Keratinocyte (primary cell): Measurements from ENCODE around the gene SPRY2.

Experiments
- EZH2 ChIP-seq: IDR thresholded peaks from one replicate; pipeline ENCODE4 v1.6.1; 2012; ENCODE audit warnings: inconsistent platforms, mild to moderate bottlenecking, low read length, moderate library complexity
- TF ChIP-seq, protein P1 (sequence below), 3 experiments: IDR thresholded peaks in 1 of 3; conservative IDR thresholded peaks in 1 of 3; optimal IDR thresholded peaks in 1 of 3; 2 replicates in 2 of 3; 3 replicates in 1 of 3; pipeline versions ENCODE3 to v1.5.1; 2011; ENCODE audit warnings: low read length in 3 of 3, mild to moderate bottlenecking in 3 of 3, moderate library complexity in 2 of 3, control low read depth in 1 of 3, inconsistent platforms in 1 of 3; ENCODE audit not compliant: insufficient read depth in 2 of 3; ENCODE audit errors: extremely low read depth in 1 of 3

DNA sequence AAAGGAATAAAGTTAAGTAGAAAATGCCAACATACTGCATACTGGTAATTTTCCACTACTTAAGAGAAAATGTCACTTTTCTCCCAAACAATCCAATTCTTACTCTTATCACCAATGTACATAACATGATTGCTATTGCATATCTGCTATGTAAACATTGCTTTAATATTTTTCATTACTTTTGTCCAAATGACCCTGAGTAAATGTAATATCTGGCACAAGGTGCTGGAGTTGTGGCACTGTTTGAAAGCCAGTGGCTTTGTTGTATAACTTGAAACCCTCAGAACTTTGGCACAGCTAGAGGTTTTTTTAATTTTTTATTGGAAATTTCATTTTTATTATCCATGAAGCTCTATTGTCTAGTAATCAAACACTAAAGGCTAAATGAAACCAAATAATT, 45.7 kb upstream of the SPRY2 start:
- TF ChIP-seq EZH2 = no peak
- TF ChIP-seq, protein P1, sequence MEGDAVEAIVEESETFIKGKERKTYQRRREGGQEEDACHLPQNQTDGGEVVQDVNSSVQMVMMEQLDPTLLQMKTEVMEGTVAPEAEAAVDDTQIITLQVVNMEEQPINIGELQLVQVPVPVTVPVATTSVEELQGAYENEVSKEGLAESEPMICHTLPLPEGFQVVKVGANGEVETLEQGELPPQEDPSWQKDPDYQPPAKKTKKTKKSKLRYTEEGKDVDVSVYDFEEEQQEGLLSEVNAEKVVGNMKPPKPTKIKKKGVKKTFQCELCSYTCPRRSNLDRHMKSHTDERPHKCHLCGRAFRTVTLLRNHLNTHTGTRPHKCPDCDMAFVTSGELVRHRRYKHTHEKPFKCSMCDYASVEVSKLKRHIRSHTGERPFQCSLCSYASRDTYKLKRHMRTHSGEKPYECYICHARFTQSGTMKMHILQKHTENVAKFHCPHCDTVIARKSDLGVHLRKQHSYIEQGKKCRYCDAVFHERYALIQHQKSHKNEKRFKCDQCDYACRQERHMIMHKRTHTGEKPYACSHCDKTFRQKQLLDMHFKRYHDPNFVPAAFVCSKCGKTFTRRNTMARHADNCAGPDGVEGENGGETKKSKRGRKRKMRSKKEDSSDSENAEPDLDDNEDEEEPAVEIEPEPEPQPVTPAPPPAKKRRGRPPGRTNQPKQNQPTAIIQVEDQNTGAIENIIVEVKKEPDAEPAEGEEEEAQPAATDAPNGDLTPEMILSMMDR (optimal IDR thresholded peaks at IDR 0.05 in 1 of 3, IDR thresholded peaks at IDR 0.05 in 1 of 3, conservative IDR thresholded peaks at IDR 0.05 in 1 of 3; ENCODE audit: extremely low read depth in 1 of 3, insufficient read depth in 2 of 3, low read length in 3 of 3) = no peak
